NOMO-1 (cell line): ENCODE measurements around the gene IL15.
"Not testable (repeated sequence)": the region's sequence is repeated elsewhere in the genome, so short reads cannot be mapped to it uniquely, and the experiment has no call there.

Source experiments
- DNase-seq, 2 experiments: peaks; one replicate each; lab custom pipeline; 2025; ENCODE audit not compliant: unreplicated experiment in 2 of 2; lab: John Stamatoyannopoulos, UW

The IL15 gene

DNA sequence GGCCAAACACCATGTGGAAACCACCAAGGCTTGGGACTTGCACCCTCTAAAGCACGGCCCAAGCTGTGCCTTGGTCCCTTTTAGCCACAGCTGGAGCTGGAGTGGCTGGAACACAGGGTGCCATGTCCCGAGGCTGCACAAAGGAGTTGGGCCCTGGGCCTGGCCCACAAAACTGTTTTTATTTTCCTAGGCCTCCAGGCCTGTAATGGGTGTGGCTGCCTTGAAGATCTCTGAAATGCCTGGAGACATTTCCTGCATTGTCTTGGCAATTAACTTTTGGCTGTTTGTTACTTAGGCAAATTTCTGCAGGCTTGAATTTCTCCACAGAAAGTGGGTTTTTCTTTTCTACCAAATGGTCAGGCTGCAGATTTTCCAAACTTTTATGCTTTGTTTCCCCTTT is 55.7 kb downstream of the IL15 start:
- no peak for DNase-seq

DNA sequence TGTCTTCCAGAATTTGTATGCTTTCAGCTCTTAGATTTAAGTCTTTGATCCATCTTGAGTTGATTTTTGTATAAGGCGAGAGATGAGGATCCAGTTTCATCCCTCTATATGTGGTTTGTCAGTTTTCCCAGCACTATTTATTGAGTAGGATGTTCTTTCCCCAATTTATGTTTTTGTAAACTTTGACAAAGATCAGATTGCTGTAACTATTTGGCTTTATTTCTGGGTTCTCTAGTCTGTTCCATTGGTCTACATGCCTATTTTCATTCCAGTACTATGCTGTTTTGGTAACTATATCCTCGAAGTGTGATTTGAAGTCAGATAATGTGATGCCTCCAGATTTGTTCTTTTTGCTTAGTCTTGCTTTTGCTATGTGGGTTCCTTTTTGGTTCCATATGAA is 60.7 kb downstream of the IL15 start:
- no peak for DNase-seq

DNA sequence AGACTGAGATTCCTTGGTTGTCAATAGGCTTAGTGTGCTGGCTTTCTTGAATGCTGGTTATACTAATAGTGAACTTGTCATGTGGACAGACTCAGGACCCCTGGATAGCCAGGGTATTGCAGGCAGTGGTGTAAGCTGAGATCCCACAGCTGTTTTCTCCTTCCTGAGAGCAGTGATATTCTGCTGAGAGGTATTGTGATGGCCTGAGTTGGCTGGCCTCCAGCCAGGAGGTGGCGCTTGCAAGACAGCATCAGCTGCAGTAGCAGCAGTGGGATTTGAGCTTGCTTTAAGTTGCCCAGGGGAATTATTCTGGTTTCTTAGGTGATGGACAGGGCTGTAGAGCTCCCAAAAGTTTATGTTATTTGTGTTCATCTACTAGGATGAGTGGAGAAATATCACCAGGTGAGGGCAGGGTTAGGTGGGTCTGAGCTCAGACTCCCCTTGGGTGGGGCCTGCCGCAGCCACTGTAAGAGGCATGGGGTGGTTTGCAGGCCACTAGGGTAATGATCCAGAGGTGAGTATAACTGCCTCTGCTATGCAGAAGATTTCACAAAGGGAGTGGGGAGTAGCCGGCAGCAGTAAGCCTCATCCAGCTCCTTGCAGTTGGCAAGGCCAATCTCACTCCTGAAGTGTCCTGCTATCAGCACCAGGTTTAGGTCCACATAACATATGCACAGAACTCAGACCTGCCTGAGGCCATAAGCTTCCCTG is 66.2 kb downstream of the IL15 start:
- DNase-seq = no peak

DNA sequence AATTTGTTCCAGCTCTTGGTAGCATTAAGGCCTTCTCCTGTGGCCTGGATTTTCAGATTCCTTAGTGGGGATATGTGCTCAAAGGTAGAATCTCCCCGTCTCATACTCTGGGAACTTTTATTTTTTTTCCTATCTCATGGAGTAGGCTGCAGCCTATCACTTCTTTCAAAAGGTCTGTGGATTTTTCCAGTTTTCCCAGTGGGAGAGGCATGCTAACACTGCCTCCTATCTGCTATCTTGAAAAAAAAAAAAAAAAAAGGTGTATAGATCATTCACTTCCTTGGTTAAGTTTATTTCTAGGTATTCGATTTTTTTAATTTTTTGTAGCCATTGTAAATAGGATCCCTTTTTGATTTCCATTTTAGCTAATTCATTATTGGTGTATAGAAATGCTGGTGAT is 67.1 kb downstream of the IL15 start:
- no peak for DNase-seq

DNA sequence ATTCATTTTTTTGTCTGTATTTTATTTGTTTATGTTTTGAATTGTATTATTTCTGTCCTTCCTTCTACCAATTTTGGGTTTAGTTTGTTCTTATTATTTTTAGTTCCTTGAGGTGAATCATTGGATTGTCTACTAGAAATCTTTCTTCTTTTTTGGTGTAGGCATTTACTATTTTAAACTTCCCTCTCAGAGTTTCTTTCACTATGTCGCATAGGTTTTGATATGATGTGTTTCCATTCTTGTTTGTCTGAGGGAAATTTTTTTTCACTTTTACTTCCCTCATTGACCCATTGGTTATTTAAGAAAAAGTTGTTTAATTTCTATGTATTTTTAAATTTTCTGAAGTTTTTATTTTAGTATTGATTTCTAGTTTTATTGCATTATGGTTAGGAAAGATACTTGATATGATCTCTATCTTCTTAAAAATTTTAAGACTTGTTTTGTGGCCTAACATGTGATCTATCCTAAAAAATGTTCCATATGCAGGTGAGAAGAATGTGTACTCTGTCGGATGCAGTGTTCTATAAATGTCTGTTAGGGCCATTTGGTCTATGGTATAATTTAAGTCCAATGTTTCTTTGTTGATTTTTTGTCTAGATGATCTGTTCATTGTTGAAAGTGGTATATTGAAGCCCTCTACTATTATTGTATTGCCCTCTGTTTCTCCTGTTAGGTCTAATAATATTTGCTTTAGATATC is 68.8 kb downstream of the IL15 start:
- DNase-seq = no peak

DNA sequence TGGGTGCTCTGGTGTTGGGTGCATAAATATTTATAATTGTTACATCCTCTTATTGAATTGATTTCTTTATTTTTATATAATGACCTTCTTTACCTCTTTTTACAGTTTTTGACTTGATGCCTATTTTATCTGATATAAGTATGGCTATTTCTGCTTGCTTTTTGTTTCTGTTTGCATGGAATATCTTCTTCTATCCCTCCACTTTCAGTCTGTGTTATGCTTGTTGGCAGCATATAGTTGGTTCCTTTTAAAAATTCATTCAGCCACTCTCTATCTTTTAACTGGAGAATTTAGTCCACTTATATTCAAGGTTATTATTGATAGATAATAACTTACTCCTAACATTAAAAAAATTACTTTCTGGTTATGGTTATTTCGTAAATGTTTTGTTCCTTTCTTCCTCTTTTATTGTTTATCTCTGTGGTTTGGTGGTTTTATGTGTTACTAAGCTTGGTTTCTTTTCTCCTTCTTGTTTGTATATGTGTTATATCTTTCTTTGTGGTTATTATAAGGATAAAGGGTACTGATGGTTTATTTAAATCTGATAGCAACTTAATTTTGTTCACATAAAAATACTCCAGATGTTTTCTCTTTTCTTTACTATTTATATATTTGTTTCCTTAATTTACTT is 69.5 kb downstream of the IL15 start:
- DNase-seq = peak in 1 of 2 experiments; percentile 2

DNA sequence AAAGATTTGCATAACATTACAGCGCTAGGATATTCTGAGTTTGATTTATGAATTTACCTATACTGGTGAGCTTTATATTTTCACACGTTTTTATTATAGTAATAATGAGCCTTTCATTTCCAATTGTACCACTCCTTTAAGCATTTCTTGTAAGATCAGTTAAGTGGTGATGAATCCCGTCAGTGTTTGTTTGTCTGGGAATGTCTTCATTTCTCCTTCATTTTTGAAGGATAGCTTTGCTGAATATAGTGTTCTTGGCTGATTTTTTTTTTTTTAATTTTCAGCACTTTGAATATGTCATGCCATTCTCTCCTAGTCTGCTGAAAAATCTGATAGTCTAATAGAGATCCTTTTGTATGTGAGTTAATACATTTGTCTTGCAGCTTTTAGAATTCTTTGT is 70.1 kb downstream of the IL15 start:
- no peak for DNase-seq

DNA sequence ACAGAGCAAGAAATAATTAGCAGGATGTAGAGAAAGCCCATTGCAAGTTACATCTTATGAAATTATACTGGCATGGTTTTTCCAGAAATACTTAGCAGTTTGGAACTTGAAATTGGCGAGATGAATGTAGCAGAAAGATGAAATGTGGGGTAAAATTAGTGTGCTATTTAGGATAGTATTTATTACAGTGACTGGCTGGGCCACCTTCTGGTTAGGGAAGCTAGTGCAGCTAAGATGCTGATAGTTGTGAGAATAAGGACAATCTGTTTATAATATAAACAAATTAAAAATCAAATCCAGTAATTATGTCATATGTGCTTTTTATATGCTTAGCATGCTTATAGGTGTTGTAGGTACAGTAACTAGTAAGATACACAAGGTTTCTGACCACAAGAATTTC is 74.8 kb downstream of the IL15 start:
- DNase-seq = peak in 1 of 2 experiments; percentile 0

DNA sequence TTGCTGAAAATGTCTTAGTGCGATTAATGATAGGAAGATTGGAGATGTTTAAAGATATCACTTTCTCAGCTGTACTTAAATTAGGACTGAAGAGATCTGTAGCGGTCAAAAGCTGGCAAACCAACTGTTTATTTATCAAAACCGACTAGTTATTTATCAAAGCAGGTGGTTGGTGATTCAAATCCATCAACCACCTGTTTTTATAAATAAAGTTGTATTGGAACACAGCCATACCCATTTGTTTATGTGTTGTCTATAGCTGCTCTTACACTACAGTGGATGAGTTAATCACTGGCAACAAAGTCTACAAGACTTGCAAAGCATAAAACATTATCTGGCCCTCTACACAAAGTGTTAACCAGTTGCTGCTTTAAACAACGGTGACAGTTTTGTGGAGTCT is 76.8 kb downstream of the IL15 start:
- no peak for DNase-seq

DNA sequence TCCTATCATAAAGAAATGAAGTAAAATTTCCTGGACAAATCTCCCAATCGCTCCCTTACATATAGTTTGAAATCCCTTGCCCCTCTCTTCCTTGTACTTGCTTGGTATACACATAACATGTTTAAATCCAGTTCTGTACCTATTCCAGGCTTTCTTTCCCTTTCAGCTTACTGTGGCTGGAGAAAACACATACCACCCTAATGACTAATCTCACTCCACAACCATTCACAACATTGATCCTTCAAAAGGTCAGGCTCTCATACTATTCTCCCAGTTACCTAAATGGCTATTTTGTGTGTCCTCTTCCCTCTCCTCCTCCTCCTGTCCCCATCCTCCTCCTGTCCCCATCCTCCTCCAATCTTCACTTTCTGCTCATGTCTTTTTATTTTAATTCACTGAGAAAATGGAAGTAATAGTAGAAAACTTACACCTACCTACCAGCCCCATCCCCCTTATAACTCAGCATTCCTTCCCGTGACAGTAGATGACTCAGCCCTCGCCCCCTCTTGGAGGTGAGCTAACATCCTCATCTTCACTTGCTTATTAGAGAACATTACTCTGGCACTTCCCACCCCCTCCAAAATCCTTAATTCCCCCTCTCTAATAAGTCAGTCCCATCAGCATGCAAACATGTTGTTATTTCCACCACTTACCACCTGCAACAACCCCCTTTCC is 77.5 kb downstream of the IL15 start:
- DNase-seq = no peak

DNA sequence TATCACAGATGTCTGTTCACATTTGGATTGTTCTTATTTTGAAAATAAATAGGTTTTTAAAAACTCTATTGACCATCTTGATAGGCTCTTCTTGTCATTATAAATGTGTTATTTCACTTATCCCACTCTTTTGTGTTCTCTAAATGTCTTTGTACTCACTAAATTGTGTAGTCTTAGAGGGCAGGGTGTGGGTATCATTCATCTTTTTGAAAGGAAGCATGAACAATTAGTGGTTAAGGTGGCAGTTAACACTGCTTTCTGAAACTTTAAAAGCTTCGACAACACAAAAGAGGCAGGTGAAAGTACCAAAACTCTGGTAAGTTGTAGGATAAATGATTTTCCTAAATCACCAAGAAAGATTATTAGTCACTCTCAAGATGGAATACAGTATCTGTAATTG is 83.2 kb downstream of the IL15 start:
- DNase-seq = no peak

DNA sequence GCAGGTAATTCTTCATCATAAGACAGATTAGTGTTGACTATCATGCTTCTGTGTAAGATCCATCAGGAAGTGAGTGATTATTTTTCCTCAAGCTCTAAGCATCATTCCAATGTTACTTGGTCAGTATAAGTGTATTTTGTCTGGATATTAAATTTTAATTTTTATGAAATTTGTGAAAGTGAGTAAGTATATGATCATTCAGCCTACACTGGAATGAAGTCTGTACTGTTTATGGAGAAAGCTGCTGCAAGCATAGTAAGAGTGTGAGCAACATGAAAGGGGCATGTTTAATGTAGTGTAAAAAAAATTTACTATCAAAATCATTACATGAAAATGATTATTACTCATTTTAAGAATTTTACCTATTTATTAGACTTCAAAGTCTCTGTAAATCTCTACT is 84.8 kb downstream of the IL15 start:
- DNase-seq = no peak

DNA sequence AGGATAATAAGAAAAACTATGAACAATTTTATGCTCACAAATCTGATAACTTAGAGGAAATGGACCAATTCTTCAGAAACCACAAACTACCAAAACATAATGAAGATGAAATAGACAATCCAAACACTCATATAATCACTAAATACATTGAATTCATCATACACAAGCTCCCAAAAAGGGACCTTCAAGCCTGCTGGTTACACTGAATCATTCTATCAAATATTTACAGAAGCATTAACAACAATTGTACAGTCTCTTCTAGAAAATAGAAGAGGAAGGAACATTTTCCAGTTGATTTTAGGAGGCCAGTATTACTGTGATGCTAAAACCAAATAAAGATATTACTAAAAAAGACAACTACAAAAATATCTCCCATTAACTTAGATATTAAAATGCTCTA is 88.3 kb downstream of the IL15 start:
- no peak for DNase-seq

DNA sequence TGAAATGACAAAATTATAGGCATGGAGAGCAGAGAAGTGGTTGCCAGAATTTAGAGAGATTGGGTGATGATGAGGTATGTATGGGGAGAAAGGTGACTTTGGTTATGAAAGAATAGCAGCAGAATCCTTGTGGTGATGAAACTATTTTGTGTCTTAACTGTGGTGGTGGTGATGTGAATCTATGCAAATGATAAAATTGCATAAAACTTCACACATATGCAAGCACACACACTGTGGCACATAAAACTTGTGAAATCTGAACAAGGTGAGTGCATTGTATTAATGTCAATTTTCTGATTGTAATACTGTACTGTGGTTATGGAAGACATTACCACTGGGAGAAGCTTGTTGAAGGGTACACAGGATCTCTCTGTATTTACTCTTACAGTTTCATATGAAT is 91.0 kb downstream of the IL15 start:
- no peak for DNase-seq

DNA sequence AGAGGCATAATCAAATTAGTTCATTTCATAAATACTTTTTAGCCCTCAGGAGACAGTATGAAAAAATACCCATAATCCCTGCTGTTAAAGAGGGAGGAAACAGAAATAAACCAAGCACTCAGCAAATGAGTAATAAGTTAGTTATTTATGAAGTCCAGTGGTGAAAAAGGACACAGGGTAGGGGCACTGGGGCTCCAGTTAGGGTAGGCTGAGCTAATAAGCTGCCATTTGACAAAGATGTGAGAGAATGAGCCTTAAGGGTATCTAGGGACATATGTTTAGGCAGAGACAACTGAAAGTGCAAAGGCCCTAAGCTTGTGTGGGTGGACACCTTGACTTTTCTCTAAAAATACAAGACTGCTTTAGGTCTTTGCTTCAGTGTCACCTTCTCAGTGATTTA is 94.4 kb downstream of the IL15 start:
- no peak for DNase-seq

DNA sequence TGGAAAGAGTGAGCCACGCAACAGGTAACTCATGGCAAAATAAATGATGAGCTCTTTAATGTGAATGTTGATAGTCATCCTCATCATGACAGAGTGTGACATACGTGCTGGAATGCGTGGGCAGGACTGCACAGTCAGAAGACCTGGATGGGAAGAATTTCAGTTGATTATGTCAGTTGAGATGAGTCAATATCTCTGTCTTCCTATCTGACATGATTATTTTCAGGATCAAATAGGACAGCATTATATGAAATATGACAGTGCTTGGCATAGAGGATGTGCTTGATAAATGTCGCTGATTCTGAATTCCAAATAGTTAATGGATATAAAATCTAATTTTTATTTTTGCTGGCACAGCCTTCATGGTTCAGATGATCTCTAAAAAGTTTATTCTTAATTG is 95.1 kb downstream of the IL15 start:
- DNase-seq = no peak

DNA sequence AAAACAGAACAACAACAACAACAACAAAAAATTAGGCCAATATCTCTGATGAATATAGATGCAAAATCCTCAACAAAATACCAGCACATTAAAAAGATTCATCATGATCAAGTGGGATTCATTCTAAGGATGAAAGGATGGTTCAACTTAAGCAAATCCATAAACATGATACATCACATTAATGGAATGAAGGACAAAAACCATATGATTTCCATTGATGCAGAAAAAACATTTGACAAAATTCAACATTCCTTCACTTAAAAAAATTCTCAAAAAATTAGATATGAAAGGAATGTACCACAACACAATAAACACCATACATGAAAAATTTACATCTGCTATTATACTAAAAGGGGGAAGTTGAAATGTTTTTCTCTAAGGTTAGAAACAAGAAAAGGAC is 103.3 kb downstream of the IL15 start:
- DNase-seq = no peak

DNA sequence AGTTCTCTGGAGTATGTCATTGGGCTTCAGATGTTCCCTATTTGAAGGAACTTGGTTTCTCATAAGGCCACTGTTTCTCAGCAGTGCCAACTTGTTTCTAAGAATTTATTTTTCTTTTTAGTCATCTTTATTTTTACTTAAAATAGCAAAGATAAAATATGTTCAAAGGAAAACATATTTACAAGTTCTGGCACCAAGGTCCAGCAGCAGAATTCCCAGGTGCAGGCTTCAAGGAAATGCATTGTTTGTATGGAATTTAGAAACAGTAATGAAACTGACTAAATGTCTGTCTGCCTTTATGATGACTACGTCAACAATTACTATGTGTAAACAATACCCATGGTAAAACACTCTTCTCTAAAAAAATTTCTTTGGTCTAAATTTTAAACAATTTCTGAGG is 109.6 kb downstream of the IL15 start:
- no peak for DNase-seq

DNA sequence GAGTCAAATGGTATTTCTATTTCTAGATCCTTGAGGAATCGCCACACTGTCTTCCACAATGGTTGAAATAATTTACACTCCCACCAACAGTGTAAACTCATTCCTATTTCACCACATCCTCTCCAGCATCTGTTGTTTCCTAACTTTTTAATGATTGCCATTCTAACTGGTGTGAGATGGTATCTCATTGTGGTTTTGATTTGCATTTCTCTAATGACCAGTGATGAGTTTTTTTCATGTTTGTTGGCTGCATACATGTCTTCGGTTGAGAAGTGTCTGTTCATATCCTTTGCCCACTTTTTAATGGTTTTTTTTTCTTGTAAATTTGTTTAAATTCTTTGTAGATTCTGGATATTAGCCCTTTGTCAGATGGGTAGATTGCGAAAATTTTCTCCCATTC is 115.4 kb downstream of the IL15 start:
- not testable (repeated sequence) for DNase-seq

DNA sequence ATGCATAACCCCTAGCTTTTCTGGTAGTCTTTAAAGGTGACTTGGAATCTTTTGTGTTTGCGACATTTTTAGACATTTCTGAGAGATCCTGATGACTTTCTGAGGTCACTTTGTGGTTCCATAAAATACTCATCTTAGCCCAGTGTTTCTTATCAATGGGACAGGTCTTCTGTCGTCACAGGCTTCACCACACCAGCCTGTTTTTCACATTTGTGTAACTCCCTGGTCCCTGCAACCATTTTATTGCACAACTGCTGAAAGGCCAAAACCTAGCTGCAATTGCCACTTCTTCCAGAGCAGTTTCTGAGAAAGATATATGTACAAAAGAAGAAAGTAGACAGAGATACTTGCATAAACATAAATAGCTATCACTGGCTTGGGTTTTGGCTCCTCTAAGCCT is 120.9 kb downstream of the IL15 start:
- DNase-seq = no peak

DNA sequence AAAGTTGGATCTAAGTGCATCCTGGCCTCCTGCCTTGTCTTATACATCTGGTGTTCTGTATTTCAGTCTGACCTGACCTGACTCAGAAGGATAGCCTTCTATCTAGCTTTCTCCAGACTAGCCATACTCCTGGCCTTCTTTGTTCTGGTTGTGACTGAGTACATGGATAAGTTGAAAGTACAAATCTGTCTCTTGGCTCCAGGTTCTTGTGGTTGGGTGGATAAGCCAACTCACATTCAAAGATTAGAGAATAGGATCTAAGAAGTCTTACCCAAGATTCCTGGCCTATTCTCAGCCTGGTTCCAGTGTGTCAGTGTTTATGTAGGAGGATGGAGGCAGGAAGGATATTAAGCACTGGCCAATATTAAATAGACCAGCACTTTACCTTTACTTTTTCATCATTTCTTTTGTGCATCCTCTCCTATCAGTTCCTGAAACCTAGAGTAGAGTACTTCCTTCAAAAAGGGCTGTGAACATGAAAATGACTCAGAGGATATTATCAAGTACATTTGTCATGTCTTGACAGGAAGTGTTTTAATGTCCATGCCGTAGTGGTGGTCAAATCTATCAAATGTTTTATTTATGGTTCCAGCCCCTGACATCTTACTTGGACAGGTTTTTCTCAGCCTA is 123.5 kb downstream of the IL15 start:
- DNase-seq = no peak
